Measurements from ENCODE around the gene HID1.
"Not testable (repeated sequence)": the region's sequence is repeated elsewhere in the genome, so short reads cannot be mapped to it uniquely, and the experiment has no call there.

HID1 gene

DNA sequence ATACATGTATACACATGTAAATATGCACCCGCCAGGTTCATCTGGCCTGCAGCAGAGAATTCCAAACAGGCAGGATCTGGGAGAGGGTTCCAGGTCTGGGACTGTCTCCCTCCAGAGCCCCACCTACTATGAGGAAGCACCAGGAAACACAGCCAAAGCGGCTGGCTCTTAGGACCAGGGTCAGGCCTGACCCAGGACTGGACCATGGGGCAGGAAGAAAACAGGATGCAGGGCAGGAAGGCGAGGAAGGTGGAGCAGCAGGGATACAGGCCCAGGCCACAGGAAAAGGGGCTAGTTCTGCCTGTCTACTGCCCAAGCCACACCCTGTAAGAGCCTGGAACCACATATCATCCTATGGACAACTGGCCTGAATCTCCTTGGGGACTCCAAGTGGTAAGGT is 2.2 kb downstream of the HID1 start:
- no peak for DNase-seq (ENCODE audit: low spot score)

DNA sequence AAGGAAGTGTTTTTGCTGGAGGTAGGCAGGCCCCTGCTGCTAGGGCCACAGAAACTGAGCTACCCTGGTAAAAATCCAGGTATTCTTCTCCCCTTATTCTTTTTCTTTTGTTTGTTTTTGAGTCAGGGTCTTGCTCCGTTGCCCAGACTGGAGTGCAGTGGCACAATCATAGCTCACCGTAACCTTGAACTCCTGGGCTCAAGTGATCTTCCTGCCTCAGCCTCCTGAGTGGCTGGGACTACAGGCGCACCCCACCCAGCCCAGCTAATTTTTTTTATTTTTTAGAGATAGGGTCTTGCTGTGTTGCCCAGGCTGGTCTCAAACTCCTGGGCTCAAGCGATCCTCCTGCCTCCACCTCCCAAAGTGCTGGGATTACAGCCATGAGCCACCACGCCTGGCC is 3.1 kb downstream of the HID1 start:
- DNase-seq (ENCODE audit: low spot score), result not testable (repeated sequence)

- DNase-seq (ENCODE audit: low spot score), result no peak
These were observed 4.2 kb downstream of the HID1 start for GRCh38 chr17:74968361-74968780.

DNA sequence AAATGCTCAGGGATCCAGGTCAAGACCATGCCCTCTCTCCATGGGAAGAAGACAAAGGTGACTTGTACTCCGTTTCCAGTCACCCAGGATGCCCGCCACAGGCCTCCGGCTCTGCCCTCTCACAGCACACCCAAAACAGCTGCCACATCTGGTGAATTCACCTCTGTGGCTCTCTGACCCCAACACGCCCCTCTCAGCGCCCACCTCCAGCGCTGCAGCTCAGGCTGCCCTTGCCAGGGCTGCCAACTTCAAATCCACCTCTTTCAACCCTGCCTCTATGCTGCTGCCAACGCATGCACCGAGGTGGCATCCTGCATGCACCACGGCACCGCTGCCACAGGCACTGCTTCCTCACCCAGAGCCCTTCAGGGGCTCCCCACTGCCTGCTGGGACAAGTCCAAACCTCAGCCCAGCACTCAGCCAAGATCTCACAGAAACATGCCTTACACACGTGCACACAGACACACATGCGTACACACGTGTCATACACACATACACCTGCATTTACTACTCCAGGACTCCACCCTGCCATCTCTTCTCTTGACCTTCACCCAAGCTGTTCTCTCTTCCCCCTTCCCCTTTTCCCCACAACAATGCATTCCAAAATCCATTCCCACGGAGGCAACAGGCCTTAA is 7.5 kb downstream of the HID1 start:
- DNase-seq (ENCODE audit: low spot score), result no peak

- DNase-seq (ENCODE audit: low spot score), result no peak
These were observed 8.3 kb downstream of the HID1 start for GRCh38 chr17:74964246-74964761.

DNA sequence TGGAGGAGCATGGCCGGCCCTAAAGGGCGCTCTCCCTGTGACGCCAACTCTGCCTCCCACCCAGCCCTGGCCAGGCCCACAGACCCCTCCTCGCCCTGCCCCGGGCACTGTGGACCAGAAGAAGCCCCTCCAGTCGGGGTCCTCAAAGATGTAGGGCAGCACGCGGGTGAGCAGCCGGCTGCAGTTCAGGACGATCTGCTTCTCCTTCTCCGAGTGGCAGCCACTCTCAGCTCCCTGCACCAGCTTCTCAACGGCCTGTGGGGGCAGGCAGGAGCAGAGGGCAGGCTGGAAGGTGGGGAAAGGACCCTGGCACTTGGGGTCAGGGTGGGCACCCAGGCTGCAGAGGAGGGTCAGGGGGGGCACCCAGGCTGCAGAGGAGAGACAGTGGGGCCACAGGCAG is 8.9 kb downstream of the HID1 start:
- DNase-seq (ENCODE audit: low spot score), result no peak

DNA sequence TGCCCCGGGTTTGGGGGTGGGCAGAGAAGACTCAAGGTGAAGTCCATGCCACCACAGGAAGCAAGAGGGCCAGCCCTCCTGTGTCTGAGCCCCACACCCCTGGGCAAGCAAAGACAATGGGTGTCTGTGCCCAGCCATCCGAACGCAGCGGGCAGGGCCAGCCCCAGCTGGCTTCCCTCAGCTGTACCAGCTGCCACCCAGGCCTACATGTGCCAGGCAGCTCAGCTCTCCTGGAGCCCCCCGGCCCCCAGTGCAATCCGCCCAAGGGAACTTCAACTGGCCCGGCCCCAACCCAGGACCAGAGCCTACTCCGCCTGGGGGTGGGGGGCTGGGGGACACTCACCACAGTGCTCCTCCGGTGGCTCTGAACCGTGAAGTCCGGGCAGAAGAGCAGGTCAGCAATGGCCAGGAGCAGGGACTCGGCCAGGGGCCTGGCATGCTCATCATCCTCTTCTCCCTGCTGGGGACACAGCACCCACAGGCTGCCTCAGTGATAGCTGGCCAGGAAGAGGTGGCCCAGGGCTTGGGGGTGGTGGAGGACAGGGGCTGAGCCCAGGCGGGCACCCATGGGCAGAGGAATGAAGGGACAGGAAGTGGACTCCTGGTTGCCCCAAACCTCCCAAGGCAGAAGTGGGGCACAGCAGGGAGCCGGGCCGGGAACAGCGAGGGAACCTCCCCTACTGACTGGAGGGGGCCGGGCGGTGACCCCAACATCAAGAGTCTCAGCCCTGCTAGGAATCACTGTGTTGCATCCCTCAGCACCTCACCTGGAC is 9.8 kb downstream of the HID1 start:
- DNase-seq (ENCODE audit: low spot score), result no peak

DNA sequence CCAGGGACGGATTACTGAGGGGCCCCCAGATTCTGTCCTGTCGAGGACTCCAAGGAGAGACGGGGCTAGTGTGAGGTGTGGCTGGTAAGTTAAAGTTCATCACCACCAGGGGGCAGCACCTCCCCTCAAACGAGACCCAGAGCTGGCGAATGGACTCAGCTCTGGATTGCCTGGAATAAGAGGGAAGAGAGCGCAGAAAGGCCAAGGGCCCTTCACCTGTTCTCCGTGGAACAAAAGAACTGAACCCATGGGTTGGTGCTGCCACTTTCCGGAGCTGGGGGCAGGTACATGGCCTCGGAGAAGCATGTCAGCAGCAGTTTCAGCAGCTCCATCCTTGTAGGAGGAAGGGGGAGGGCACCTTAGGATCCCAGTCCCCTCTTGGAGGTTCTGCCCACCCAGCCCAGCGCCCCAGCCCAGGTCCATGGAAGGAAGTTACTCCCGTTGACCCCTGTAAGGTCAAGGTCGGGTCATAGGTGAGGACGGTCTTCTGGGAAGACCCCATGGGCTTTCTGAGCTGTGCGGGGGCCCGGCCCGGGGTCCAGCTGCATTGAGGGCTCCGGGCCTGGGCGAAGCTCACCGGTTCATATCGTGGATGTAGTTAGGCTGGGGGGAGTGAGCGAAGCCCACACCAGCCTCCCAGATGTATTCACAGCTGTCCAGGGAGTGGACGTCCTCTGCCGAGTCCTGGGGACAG is 10.8 kb downstream of the HID1 start:
- DNase-seq (ENCODE audit: low spot score), result peak; percentile 83

DNA sequence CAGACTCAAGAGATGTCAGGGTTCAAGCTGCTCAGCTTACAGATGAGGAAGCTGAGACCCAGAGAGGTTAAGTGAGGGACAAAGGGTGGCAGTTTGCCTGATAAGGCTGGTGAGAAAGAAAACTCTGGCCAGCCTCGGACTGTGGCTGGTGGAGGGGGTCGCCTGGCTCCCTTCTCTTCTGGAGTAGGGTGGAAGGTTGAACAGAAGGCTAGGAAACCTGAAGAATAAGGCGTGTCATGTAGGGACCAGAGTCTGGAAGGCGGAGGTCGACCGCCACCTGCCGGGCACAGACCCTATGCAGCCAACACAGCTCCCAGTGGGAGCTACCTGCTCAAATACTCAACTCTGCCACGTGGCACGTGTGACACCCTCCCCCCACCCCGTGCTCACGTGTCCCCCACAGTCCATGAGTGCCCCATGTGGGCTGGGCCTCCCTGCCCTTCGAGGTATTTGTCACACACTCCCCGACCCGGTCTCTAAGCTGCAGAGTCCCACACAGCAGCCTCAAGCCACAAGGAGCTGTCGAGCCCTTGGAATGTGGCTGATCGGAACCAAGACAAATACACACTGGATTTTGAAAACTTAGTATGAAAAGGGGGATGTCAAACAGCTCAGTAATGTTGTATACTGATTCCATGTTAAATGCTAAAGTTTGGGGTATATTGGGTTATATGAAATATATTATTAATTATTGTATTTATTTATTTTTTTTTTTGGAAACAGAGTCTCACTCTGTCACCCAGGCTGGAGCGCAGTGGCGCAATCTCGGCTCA is 11.8 kb downstream of the HID1 start:
- peak; percentile 69 for DNase-seq (ENCODE audit: low spot score)

DNA sequence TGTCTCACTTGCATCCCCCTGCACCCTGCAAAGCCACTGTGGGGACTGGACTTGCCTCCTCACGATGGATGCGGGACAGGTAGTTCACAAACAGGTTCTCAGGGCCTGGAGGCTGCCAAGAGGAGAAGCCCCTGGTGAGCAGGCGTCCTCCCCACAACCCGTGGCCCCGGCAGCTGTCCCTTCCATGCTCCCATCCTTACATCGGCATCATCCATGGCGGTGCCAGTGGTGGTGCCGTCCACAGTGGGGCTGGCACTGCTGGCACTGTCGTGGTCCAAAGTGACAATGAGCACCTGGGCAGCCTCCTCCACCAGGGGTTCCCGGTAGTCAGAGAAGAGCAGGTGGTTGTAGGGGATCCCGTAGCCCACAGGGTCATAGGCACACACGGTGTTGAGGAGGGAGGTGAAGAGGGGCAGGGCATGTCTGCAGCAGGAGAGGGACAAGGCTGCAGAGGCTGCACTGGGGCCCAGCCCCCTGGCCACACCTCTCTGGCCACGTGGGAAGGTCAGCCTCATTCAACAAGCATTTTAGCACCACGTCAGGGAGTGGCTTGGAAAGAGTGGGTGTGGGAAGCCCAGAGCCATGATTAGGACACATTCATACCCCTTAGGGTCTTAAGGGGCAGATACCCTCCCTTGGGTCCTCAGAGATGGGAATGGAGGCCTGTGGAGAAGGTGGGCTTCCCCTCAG is 12.6 kb downstream of the HID1 start:
- DNase-seq (ENCODE audit: low spot score), result no peak

GRCh38 chr17:74957935-74958740 is 14.4 kb downstream of the HID1 start:
- DNase-seq (ENCODE audit: low spot score), result peak; percentile 57

DNA sequence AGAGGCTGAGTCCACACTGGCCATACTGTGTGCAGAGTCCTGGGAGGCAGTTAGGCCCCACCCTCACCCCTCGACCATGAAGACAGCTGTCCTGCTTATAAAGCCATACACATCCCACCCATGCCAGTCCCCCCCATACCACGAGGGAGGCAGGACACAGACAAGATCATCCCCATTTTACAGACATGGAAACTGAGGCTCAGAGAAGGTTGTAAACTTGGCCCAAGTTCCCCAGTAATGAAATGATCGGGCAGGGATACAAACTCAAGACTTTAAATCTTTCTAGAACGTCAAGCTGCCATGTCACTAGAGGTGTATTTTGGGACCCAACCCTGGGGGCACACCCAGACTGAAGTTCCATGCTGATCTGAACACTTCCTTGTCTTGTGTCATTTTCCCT is 16.5 kb downstream of the HID1 start:
- DNase-seq (ENCODE audit: low spot score), result no peak

- DNase-seq (ENCODE audit: low spot score), result no peak
These were observed 17.7 kb downstream of the HID1 start for GRCh38 chr17:74954665-74955421.

DNA sequence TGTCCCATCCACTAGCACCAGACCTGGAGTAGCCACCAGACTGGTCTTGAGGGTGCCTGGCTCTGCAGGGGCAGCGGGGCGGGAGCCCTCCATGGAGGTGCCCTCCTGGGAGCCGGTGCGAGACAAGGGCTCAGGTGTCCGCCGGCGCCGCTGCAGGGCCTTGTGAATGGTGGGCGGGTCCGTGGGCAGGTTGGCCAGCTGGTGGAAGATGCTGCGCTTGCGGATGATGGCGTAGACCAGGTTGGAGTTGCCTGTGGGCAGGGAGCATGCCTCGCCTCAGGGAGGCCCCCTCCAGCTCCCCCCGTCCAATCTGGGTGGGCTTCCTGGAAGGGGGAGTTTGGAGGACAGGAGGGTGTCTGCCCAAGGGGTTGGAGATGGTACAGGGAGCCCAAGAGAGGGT is 18.4 kb downstream of the HID1 start:
- DNase-seq (ENCODE audit: low spot score), result no peak

GRCh38 chr17:74953134-74953687 is 19.3 kb downstream of the HID1 start:
- DNase-seq (ENCODE audit: low spot score), result no peak

GRCh38 chr17:74952431-74953133 is 20.0 kb downstream of the HID1 start:
- DNase-seq (ENCODE audit: low spot score), result no peak

DNA sequence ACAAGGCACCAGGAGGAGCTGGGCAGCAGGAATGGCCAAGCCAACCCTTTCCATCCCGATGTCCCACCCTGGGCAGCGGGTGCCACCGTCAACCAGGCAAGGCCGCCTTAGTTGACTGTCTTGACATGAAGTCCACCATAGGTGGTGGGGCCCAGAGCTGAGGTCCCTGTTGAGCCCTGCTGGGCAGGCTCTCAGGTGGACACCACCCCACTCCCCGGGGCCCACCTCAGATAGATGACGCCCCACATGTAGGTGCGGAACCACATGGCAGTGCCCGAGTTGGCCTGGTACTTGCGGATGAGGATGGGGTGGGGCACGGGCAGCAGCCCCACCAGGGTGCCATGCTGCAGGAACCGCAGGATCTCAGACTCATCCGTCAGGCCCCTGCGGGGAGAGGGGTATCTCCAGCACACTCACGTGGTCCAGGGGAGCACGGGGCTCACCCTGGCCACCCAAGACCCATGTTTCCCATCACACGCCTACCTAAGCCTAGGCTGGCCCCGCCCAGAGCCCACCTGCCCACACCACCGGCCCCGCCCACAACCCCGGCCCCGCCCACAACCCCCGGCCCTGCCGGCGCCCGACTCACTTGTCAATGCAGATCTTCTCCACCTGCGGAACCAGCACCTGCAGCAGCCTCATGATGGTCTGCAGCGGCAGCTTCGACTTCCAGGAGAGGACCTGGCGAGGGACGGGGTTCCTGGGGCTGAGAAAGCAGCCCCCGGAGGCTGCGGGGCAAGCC is 20.7 kb downstream of the HID1 start:
- no peak for DNase-seq (ENCODE audit: low spot score)

GRCh38 chr17:74951065-74951464 is 21.5 kb downstream of the HID1 start:
- no peak for DNase-seq (ENCODE audit: low spot score)

Measured in COLO829 (cell line).